ENCODE measurements around the gene GPATCH3. TPM values are rescaled to one million over a fixed set of nuclear protein-coding genes. Genes with fewer than 3 reads are reported as not detected.

Gene GPATCH3
- total and polyA plus RNA-seq, 2 of the 8 experiments (the other 6 are each of a cell fraction or from before 2014, with no cell fraction given) = 7.9 to 17.4 TPM

DNA sequence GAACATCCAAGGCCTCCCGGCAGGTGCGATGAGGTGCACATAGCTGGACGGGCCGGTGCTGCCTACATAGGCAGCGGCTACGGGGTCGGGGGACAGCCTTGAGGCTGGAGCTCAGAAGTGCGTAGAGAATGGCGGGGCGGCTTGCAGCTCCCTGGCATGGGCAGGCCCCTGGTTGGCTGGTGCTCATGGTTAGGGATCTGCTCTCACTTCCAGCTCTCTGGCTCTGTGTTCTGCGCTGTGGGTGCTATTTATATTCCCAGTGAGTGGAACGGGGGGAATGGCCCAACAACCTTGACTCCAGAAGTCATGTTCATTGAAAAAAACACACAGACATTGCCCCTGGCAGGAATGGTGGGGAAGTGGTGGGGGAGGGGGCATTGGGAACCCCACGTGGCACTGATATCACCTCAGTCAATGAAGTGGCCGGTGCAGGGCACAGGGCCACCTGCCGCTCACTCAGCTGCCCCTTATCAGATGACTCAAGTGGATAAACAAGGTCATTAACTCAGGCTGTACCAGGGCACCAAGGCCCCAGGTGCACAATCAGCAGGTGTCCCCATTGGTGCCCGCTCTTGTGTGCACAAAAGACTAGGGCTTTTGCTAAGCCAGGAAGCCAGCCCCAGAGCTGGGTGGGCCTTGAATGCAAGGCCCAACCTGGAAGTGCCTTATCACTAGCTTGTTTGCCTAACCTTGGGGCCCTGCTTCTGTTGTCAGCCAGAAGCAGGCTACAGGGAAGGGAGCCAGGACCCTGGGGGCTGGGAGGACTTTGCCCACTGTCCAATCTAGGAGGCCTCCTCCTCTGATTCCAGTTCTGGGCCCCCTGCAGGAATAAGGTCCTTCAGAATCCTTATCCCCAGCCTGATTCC lies 13.7 kb upstream of the GPATCH3 start, which contains the start of gene NR0B2 (continued):
- TF ChIP-seq SUZ12 (IDR thresholded peaks at IDR 0.05; ENCODE audit: low read length) (no peak), CBX5 (IDR thresholded peaks at IDR 0.05; ENCODE audit: low read depth, low read length) (no peak), TBP (IDR thresholded peaks at IDR 0.05; ENCODE audit: low read depth, low read length) (no peak)

Measured in H1 (cell line).